Measurements from ENCODE around the gene C10orf53.

- TF ChIP-seq EZH2 (IDR thresholded peaks at IDR 0.05; ENCODE audit: insufficient read depth, poor library complexity, severe bottlenecking) (no peak), EZH2phosphoT487 (IDR thresholded peaks at IDR 0.05; ENCODE audit: insufficient read depth, low read depth) (no peak)
Measured at GRCh38 chr10:49642311-49642710, 37.1 kb upstream of the C10orf53 start.

Data from GM23248 (cell line).